DOHH2 (cell line): ENCODE data around the gene PROK2.

Experiments used
- H3F3A ChIP-seq: fragments of 200-600 bp; sonication (generic), shearing (Covaris generic); 2 replicates; pipeline ENCODE4 v1.6.0; 2016; ENCODE audit warnings: antibody characterized with exemption, mild to moderate bottlenecking; ENCODE audit not compliant: control insufficient read depth, insufficient read depth
- H3K27ac ChIP-seq: fragments of 200-600 bp; sonication (generic); 2 replicates; pipeline ENCODE4 v1.5.1; 2014; ENCODE audit warnings: low read depth, mild to moderate bottlenecking, low read length, moderate library complexity
- H3K27me3 ChIP-seq: fragments of 200-600 bp; sonication (generic); 2 replicates; pipeline ENCODE4 v1.6.1; 2014; ENCODE audit warnings: mild to moderate bottlenecking, low read length, mixed read lengths; ENCODE audit not compliant: control insufficient read depth
- H3K36me3 ChIP-seq: fragments of 200-600 bp; sonication (generic); 2 replicates; pipeline ENCODE4 v1.6.1; 2014; ENCODE audit warnings: mild to moderate bottlenecking, low read length, moderate library complexity, mixed read lengths; ENCODE audit not compliant: control insufficient read depth
- H3K4me1 ChIP-seq: fragments of 200-600 bp; sonication (generic); 2 replicates; pipeline ENCODE4 v1.6.1; 2014; ENCODE audit warnings: mild to moderate bottlenecking, low read length, mixed read lengths; ENCODE audit not compliant: control insufficient read depth
- H3K4me2 ChIP-seq: fragments of 200-600 bp; sonication (generic); 2 replicates; pipeline ENCODE4 v1.6.0; 2014; ENCODE audit warnings: mild to moderate bottlenecking, low read length, moderate library complexity
- H3K4me3 ChIP-seq: fragments of 200-600 bp; sonication (generic); 2 replicates; pipeline ENCODE4 v1.5.1; 2014; ENCODE audit warnings: mild to moderate bottlenecking, low read length, mixed read lengths
- H3K79me2 ChIP-seq: fragments of 200-600 bp; sonication (generic); 2 replicates; pipeline ENCODE4 v1.6.1; 2014; ENCODE audit warnings: mild to moderate bottlenecking, low read length, mixed read lengths; ENCODE audit not compliant: control insufficient read depth
- H3K9me2 ChIP-seq: fragments of 200-600 bp; sonication (generic); replicated peaks from 2 replicates; pipeline ENCODE4 v1.6.1; 2014; ENCODE audit warnings: mild to moderate bottlenecking, low read length, mixed read lengths; ENCODE audit not compliant: control insufficient read depth
- H3K9me3 ChIP-seq: fragments of 200-600 bp; sonication (generic); 2 replicates; pipeline ENCODE4 v1.6.1; 2014; ENCODE audit warnings: antibody characterized with exemption, low read length, mixed read lengths; ENCODE audit not compliant: control insufficient read depth, insufficient read depth
- H4K20me1 ChIP-seq: fragments of 200-600 bp; sonication (generic); 2 replicates; pipeline ENCODE4 v1.6.0; 2014; ENCODE audit warnings: low read depth, mild to moderate bottlenecking, antibody characterized with exemption, low read length, moderate library complexity; ENCODE audit not compliant: control insufficient read depth, insufficient read depth
- CTCF ChIP-seq: fragments of 200-600 bp; sonication (generic); IDR thresholded peaks from one replicate; pipeline ENCODE4 v1.5.1; 2014; ENCODE audit warnings: antibody characterized with exemption, mild to moderate bottlenecking, low read depth, low read length; ENCODE audit not compliant: poor library complexity, severe bottlenecking
- EZH2phosphoT487 ChIP-seq: fragments of 200-600 bp; sonication (generic); IDR thresholded peaks from 2 replicates; pipeline ENCODE4 v1.6.1; 2017; ENCODE audit warnings: borderline replicate concordance, mild to moderate bottlenecking, antibody characterized with exemption, low read length, moderate library complexity, mixed read lengths

Gene PROK2

GRCh38 chr3:71744738-71745137 is 40.2 kb downstream of the PROK2 start:
- H3F3A ChIP-seq = no peaks in the 10 kb centered on the region
- no peak overlapping the region for H3K27ac ChIP-seq
- peaks cover 3% of the 10 kb centered on the region; the same call in 1 of the 2 replicates for H3K9me3 ChIP-seq
- H3K79me2 ChIP-seq = no peaks in the 10 kb centered on the region
- no peaks in the 10 kb centered on the region for H3K4me1 ChIP-seq
- no peaks in the 10 kb centered on the region for H3K9me2 ChIP-seq
- no peak overlapping the region for H3K4me3 ChIP-seq
- H3K4me2 ChIP-seq = no peak overlapping the region
- no peaks in the 10 kb centered on the region for H3K36me3 ChIP-seq
- no peaks in the 10 kb centered on the region for H4K20me1 ChIP-seq
- TF ChIP-seq EZH2phosphoT487 (no peak), CTCF (no peak)
- no peaks in the 10 kb centered on the region for H3K27me3 ChIP-seq

- no peak for TF ChIP-seq CTCF
- no peak for TF ChIP-seq EZH2phosphoT487
- H3K9me3 ChIP-seq = peaks cover 3% of the 10 kb centered on the region; the same call in 1 of the 2 replicates
Measured at GRCh38 chr3:71742621-71743020, 42.3 kb downstream of the PROK2 start.

GRCh38 chr3:71734881-71735280 is 50.1 kb downstream of the PROK2 start:
- Histone ChIP-seq H3K4me1 (no peaks in the 10 kb centered on the region), H3K27ac (no peak overlapping the region), H3K9me2 (no peaks in the 10 kb centered on the region), H3K36me3 (no peaks in the 10 kb centered on the region), H3K4me2 (no peak overlapping the region), H3K9me3 (no peaks in the 10 kb centered on the region), H3K27me3 (peaks cover 25% of the 10 kb centered on the region), H3K79me2 (no peaks in the 10 kb centered on the region), H3K4me3 (no peak overlapping the region), H3F3A (no peaks in the 10 kb centered on the region), H4K20me1 (no peaks in the 10 kb centered on the region)
- TF ChIP-seq EZH2phosphoT487 (no peak), CTCF (no peak)

More at GRCh38 chr3:71742621-71743020, 42.3 kb downstream of the PROK2 start:
- no peaks in the 10 kb centered on the region for H3K36me3 ChIP-seq
- H3F3A ChIP-seq = no peaks in the 10 kb centered on the region
- H3K4me1 ChIP-seq = no peaks in the 10 kb centered on the region
- H3K27me3 ChIP-seq = peaks cover 6% of the 10 kb centered on the region
- H3K4me3 ChIP-seq = no peak overlapping the region
- no peaks in the 10 kb centered on the region for H4K20me1 ChIP-seq
- H3K27ac ChIP-seq = no peak overlapping the region
- no peaks in the 10 kb centered on the region for H3K79me2 ChIP-seq
- no peak overlapping the region for H3K4me2 ChIP-seq
- no peaks in the 10 kb centered on the region for H3K9me2 ChIP-seq

GRCh38 chr3:71733319-71733718 is 51.6 kb downstream of the PROK2 start:
- Histone ChIP-seq H3K9me3 (no peaks in the 10 kb centered on the region), H3K4me1 (no peaks in the 10 kb centered on the region), H3K79me2 (no peaks in the 10 kb centered on the region), H4K20me1 (no peaks in the 10 kb centered on the region), H3K4me3 (no peak overlapping the region), H3F3A (no peaks in the 10 kb centered on the region), H3K4me2 (no peak overlapping the region), H3K9me2 (no peaks in the 10 kb centered on the region), H3K36me3 (no peaks in the 10 kb centered on the region), H3K27ac (no peak overlapping the region), H3K27me3 (peaks cover 34% of the 10 kb centered on the region)
- no peak for TF ChIP-seq EZH2phosphoT487
- no peak for TF ChIP-seq CTCF
